ENCODE measurements around the gene INSR. TPM values are rescaled to one million over a fixed set of nuclear protein-coding genes. Genes with fewer than 3 reads are reported as not detected.
"Not testable (repeated sequence)": the region's sequence is repeated elsewhere in the genome, so short reads cannot be mapped to it uniquely, and the experiment has no call there.

INSR gene
- total RNA-seq, 1 experiment from 2014 or later, result 7.6 TPM

DNA sequence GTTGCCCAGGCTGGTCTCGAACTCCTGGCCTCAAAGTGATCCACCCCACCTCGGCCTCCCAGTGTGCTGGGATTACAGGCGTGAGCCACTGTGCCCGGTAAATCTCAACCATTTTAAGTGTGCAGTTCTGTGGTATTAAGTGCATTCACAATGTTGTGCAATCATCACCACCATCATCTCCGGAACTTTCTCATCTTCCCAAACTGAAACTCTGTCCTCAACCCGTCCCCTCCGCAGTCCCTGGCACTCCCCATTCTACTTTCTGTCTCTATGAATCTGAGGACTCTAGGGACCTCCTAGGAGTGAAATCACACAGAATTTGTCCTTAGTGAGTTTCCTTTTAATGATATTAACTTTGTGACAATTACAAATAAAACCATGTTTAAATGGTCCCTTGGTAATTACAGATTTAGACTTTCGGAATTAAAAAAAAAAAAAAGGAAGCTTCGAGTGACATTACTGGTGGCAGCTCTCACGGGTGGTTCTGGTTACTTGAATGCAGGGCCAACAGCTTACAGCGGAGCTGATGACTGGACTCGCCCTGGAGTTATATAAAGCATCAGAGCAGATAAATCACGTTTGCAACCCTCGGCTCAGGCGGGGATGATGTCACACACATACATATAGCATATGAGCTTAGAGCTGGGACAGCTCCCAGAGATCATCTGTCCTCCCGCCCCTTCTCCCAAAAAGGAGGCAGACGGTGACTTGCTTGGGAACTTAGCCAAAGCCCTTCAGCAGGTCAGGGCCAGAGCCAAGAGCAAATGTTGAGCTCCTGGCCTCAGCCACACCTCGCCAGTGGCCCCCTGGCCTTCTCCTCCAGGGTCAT is 134.9 kb downstream of the INSR start:
- Histone ChIP-seq H3K27me3 (no peaks in the 10 kb centered on the region), H3K4me3 (no peak overlapping the region), H3K9me3 (no peaks in the 10 kb centered on the region), H3K36me3 (peaks cover 12% of the 10 kb centered on the region)
- peak; percentile 95 for DNase-seq

DNA sequence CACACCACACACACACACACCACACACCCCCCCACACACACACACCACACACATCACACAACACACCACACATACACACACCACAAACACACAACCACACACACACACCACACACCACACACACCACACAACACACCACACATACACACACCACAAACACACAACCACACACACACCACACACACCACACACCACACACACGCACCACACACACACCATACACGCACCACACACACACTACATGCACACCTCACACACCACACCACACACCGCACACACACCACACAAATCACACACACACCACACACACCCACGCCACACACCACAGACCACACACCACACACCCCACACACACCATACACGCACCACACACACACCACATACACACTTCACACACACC is 141.2 kb downstream of the INSR start:
- Histone ChIP-seq H3K27me3 (no peaks in the 10 kb centered on the region), H3K9me3 (no peaks in the 10 kb centered on the region), H3K36me3 (peaks cover 2% of the 10 kb centered on the region; the same call in 1 of the 2 replicates), H3K4me3 (no peak overlapping the region)
- DNase-seq, result peak; percentile 23

DNA sequence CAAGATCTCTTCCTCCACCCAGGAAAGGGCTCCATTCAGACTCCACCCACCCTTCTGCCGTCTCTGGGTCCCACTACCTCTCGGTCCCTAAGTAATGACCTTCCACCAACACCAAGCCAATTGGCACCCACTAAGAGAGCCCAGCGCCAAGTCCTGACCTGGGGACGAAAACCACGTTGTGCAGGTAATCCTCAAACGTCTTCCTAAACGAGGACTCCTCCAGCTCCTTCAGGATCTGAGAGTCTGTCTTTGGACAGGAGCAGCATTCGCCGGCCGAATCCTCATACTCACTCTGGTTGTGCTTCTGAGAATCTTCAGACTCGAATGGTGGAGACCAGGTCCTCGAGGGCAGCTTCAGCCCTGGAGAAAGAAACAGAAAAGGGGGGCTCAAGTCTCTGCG is 141.6 kb downstream of the INSR start:
- H3K27me3 ChIP-seq, result no peaks in the 10 kb centered on the region
- H3K36me3 ChIP-seq, result peaks cover 2% of the 10 kb centered on the region; the same call in 1 of the 2 replicates
- no peak overlapping the region for H3K4me3 ChIP-seq
- DNase-seq, result peak; percentile 46
- H3K9me3 ChIP-seq, result no peaks in the 10 kb centered on the region

DNA sequence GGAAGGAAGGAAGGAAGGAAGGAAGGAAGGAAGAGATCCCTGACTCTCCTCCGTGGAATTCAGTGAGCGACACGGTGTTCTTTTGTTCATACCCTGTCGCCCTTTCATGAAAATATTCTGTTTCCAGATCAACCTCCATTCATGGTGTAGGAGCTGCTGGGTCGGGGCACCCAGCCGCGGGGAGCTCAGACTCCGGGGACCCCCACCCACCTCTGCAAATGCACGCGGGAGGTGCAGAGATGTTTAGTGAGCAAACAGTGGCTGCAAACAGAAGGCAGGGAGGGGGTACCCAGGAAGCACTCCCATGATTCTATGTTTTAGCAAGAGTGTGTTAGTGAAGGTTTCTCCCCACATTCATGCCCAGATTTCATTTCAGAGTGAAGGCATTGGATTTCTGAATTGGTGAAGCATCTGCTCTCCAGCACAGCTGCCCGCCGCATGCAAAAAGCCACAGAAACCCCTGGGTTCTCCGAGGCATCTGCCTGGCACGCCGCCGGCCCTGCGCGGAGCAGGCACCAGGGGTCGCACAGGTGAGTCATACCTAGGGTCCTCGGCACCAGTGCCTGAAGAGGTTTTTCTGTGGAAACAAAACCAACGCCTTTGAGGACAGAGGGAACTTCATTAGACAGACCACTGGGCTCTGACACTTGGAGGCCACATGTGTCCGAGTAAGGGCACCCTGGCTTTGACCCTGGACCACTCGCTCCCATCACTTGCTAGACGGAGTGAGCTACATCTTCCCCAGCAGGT is 144.1 kb downstream of the INSR start:
- H3K36me3 ChIP-seq, result peaks cover 2% of the 10 kb centered on the region; the same call in 1 of the 2 replicates
- no peak overlapping the region for H3K4me3 ChIP-seq
- no peaks in the 10 kb centered on the region for H3K9me3 ChIP-seq
- no peaks in the 10 kb centered on the region for H3K27me3 ChIP-seq
- DNase-seq, result no peak

DNA sequence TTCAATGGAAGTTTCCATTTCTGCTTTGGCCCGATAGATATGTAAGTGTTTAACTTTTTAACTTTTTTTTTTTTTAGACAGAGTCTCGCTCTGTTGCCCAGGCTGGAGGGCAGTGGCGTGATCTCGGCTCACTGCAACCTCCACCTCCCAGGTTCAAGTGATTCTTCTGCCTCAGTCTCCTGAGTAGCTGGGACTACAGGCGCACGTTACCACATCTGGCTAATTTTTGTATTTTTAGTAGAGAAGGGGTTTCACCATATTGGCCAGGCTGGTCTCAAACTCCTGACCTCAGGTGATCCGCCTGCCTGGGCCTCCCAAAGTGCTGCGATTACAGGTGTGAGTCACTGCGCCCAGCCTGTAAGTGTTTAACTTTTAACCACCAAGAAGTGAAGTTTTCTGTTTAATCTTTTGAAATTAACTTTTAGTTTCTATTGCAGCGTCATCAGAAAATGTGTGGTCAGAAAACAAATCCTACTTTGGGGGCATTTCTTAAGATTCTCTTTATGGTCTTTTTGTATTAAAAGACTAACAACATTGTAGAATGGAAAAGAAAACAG is 147.0 kb downstream of the INSR start:
- not testable (repeated sequence) for H3K4me3 ChIP-seq, H3K9me3 ChIP-seq, H3K27me3 ChIP-seq

DNA sequence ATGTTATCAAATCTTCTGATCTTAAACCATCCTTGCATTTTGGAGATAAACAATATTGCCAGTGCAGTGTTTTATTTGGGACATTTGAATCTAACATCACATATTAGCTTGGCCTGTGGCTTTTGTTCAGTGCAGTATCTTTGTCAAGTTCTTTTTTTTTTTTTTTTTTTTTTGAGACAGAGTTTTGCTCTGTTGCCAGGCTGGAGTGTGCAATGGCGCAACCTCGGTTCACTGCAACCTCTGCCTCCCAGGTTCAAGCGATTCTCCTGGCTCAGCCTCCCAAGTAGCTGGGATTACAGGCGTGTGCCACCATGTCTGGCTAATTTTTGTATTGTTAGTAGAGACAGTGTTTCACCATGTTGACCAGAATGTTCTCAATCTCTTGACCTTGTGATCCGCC is 148.1 kb downstream of the INSR start:
- peaks cover 14% of the 10 kb centered on the region for H3K36me3 ChIP-seq
- not testable (repeated sequence) for H3K4me3 ChIP-seq, DNase-seq, H3K9me3 ChIP-seq, H3K27me3 ChIP-seq

More for the DNA sequence above, 147.0 kb downstream of the INSR start:
- not testable (repeated sequence) for DNase-seq, H3K36me3 ChIP-seq

DNA sequence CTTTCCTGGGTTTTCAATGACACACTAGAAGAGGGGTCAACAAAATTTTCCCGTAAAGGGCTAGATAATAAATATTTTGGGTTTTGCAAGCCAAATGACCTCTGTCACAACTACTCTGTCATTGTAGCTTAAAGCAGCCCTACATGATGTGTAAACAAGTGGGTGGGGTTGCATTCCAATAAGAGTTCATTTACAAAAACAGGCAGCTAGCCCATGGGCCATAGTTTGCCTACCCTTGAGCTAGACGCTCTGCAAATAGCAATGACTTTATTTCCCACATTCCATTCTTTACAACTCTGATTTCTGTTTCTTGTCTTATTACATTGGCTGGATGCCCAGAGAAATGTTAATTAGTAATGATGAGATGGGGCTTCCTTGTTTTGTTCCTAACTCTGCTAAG is 148.7 kb downstream of the INSR start:
- Histone ChIP-seq H3K27me3 (no peaks in the 10 kb centered on the region), H3K4me3 (no peak overlapping the region), H3K36me3 (peaks cover 17% of the 10 kb centered on the region), H3K9me3 (no peaks in the 10 kb centered on the region)
- DNase-seq, result no peak

DNA sequence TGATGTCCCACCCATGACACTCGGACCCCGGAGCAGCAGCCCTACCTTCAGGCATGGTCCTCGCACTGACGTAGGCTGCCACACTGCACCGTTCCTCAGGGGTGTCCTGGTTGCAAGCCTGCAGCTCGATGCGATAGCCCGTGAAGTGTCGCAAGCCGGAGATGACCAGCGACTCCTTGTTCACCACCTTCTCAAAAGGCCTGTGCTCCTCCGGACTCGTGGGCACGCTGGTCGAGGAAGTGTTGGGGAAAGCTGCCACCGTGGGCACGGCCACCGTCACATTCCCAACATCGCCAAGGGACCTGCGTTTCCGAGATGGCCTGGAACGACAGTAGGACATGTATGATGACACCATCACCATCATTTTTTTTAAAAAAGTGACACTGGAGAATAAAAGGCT is 151.4 kb downstream of the INSR start:
- DNase-seq, result no peak
- Histone ChIP-seq H3K9me3 (no peaks in the 10 kb centered on the region), H3K36me3 (peaks cover 17% of the 10 kb centered on the region), H3K4me3 (no peak overlapping the region), H3K27me3 (no peaks in the 10 kb centered on the region)

DNA sequence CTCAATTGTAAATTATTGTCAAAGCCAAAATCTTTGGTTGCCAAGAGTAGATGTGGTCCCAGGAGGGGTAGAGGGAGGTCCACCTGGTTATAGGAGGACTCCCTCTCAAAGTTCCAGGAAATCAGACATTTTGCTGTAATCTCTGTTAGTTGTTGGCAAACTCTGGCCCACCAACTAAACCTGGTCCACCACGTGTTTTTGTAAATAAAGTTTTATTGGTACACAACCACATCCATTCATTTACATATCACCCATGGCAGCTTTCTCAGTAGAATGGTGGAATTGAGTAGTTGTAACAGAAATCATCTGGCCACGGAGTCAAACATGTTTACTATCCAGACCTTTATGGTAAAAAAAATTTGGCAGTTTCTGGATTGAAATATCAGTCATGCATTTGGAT is 154.1 kb downstream of the INSR start:
- Histone ChIP-seq H3K27me3 (no peaks in the 10 kb centered on the region), H3K9me3 (no peaks in the 10 kb centered on the region), H3K36me3 (peaks cover 20% of the 10 kb centered on the region), H3K4me3 (no peak overlapping the region)
- DNase-seq, result no peak

DNA sequence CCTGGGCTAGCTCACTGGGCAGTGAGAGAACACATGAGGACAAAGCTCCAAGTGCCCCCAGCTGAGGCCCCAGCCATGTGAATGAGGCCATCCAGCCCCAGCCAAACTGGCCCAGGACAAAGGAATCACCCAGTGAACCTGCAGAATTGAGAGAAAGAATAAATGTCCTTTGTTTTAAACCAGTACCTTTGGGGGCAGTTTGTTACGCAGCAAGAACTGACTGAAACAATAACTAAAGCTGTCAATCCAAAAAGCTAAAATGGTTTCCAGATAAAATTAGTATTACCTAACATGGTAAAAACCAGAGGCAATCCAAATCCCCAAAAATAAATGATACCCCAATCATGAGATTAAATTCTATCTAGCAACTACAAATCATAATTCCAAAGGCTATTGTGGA is 155.1 kb downstream of the INSR start:
- H3K27me3 ChIP-seq, result no peaks in the 10 kb centered on the region
- DNase-seq, result no peak
- H3K4me3 ChIP-seq, result no peak overlapping the region
- H3K9me3 ChIP-seq, result no peaks in the 10 kb centered on the region
- H3K36me3 ChIP-seq, result peaks cover 20% of the 10 kb centered on the region

DNA sequence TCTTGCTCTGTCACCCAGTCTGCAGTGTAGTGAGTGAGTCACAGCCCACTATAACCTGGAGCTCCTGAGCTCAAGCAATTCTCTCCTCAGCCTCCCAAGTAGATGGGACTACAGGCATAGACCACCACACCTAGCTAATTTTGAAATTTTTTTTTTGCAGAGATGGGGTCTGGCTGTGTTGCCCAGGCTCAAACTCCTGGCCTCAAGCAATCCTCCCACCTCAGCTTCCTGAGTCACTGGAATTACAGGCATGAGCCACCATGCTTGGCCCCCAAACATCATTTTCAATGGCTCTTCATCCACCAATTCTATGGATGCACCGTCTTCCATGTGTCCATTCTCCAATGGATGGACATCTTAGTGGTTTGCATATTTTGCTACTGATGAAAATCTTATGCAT is 155.8 kb downstream of the INSR start:
- Histone ChIP-seq H3K9me3 (no peaks in the 10 kb centered on the region), H3K4me3 (no peak overlapping the region), H3K27me3 (no peaks in the 10 kb centered on the region), H3K36me3 (peaks cover 20% of the 10 kb centered on the region)
- no peak for DNase-seq

DNA sequence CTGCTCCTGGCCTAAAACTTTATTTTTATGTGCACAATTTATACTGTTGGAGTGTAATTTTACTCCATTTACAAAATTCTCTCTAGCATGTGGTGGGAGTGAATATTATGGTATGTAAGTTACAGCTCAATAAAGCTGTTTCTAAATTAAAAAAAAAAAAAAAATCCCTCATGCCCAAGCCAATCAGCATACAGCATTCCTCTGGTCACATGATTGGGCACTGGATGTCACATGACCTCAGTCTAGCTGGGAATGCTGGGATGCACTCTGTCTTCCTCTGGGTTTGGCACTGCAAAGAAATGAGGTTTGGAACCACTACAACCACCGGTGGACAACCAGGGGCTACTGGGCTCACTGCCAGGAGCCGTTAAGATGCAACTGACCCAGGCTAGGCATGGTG is 157.1 kb downstream of the INSR start:
- H3K9me3 ChIP-seq, result no peaks in the 10 kb centered on the region
- no peaks in the 10 kb centered on the region for H3K27me3 ChIP-seq
- H3K4me3 ChIP-seq, result no peak overlapping the region
- H3K36me3 ChIP-seq, result peaks cover 16% of the 10 kb centered on the region
- DNase-seq, result no peak

DNA sequence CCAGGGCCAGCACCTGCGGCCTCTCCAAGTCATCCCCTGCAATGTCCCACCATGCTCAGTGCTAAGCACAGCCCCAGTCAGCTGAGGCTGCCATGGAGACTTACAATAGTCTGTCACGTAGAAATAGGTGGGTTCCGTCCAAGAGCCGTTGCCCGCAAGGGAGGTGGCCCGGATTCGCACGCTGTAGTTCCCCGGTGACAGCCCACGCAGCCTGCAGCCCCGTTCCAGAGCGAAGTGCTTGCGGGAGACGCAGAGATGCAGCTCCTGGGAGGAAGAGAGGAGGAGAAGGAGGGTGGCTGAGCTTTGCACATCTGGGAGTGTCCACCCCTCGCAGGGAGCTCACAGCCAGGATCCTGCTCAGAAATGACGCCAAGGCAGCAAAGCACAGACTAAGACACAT is 162.2 kb downstream of the INSR start:
- no peak overlapping the region for H3K4me3 ChIP-seq
- no peaks in the 10 kb centered on the region for H3K27me3 ChIP-seq
- no peak for DNase-seq
- peaks cover 4% of the 10 kb centered on the region; the same call in 1 of the 2 replicates for H3K36me3 ChIP-seq
- H3K9me3 ChIP-seq, result no peaks in the 10 kb centered on the region

DNA sequence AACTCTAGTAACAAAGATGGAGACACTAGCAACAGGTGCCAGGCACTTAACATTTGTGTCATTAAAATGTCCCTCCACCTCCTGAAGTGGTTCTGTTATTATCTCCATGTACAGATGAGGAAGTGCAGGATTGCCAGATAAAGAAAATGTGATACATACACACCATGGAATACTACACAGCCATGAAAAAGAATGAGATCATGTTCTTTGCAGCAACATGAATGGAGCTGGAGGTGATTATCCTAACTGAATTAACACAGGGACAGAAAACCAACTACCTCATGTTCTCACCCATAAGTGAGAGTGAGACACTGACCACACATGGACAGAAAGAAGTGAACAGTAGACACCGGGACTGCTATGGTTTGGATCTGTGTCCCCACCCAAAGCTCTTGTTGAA is 164.2 kb downstream of the INSR start:
- Histone ChIP-seq H3K27me3 (no peaks in the 10 kb centered on the region), H3K36me3 (peaks cover 14% of the 10 kb centered on the region), H3K4me3 (no peak overlapping the region), H3K9me3 (peaks cover 5% of the 10 kb centered on the region)
- DNase-seq, result no peak

DNA sequence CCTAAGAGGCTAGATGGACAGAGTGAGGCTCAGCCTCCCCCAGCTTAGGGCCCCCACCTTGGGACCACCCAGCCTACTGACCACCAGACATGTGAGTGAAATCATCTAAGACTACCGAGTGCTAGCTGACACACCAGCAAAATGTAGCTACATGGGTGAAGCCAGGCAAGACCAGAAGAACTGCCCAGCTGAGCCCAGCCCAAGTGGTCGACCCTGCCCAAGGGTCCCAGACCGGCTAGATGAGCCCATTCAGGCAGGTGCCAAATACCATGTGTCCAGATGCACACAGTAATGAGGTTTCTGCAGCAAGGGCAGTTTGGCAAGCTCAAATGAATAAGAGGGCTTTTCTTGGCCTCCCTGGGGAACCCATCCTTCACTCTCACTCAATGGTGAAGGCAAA is 168.1 kb downstream of the INSR start:
- Histone ChIP-seq H3K9me3 (peaks cover 5% of the 10 kb centered on the region), H3K27me3 (no peaks in the 10 kb centered on the region), H3K36me3 (peaks cover 26% of the 10 kb centered on the region), H3K4me3 (no peak overlapping the region)
- no peak for DNase-seq

DNA sequence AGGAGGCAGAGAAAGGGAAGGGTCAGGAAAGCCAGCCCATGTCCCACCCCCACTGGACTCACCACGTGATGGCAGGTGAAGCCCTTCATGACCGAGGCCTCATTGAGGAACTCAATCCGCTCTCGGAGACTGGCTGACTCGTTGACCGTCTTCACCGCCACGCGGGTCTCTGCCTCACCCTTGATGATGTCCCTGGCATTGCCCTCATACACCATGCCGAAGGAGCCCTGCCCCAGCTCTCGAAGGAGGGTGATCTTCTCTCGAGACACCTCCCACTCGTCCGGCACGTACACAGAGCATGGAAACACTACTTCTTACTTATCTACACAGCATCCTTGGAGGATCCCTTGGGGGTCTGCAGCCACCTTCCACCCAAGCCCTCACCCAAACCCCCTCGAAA is 169.0 kb downstream of the INSR start:
- peaks cover 25% of the 10 kb centered on the region for H3K36me3 ChIP-seq
- H3K9me3 ChIP-seq, result peaks cover 5% of the 10 kb centered on the region
- H3K4me3 ChIP-seq, result no peak overlapping the region
- H3K27me3 ChIP-seq, result no peaks in the 10 kb centered on the region
- no peak for DNase-seq

DNA sequence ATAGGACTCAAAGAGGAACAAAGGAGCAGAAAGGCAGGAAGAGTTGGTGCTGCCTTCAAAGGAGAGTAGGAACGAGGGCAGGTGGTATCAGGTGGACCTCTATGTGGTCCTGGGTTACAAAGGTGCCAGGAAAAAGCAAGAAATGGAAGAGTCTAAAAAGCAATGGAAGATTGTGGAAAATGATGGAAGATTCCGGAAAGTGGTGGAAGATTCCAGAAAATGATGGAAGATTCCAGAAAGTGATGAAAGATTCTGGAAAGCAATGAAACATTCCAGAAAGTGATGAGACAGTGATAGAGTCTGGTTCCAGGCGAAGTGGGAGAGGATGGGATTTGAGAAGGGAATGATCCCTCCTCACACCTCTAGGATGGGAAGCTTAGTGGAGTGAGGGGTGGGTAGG is 169.4 kb downstream of the INSR start:
- Histone ChIP-seq H3K4me3 (no peak overlapping the region), H3K36me3 (peaks cover 22% of the 10 kb centered on the region), H3K9me3 (peaks cover 5% of the 10 kb centered on the region), H3K27me3 (no peaks in the 10 kb centered on the region)
- DNase-seq, result no peak
